CD4-positive, alpha-beta T cell treated with Interleukin-17A for 1 hour (primary cell): ENCODE results near the gene GAL.

Experiments used
- DNase-seq: peaks from one replicate; pipeline ENCODE4 v3.0.0-alpha.2; 2020

GAL gene

GRCh38 chr11:68714060-68714856 lies 29.9 kb downstream of the GAL start:
- DNase-seq = no peak

DNA sequence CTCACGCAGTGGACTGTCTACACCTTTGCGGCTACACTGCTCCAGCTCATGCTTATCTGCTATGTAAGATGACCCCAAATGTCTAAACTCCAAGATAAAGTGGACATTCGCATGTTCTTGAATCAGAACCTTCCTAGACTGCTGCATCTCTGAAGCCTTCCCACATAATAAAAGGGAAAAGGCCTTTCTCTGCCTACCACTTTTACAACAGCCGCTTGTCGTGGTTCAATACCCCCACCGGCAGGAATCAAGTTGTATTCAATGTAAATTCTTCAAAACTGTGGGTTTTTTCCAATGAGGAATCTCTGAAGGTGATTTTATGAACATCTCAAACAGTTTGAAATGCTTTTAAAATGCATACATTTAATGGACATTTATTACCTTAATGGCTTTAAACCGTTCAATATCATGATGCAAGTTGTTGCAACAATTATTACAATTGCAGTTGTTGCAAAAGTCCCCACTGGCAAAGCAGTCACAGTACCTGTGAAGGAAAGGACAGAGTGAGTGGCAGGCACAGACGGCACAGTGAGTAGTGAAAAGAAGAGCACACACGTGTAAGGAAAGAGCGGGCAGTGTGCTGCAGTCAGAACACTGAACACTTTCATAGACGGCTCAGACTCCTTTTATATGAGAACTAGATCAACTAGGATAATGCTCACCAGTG lies 31.2 kb downstream of the GAL start:
- DNase-seq = no peak

GRCh38 chr11:68721075-68721474 lies 36.7 kb downstream of the GAL start:
- no peak for DNase-seq

- DNase-seq = no peak
Observed at GRCh38 chr11:68722143-68722542, 37.8 kb downstream of the GAL start.

DNA sequence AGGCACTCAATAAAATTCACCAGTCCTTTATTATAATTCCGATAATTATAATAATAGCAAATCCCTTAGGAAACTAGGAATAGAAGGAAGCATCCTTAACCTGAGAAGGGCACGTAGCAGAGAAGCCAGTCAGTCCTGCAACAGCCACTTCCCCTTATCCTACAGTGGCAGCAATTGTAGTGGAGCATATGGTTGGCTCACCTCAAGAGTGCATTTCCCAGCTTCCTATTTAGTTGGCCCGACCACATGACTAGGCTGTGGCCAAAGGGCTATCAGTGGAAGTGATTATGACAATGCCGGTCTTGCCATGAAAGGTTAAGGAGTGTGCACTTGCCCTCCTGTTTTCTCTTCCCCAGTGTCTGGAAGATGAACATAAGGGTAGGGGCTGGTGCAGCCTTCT lies 39.9 kb downstream of the GAL start:
- DNase-seq = no peak

- no peak for DNase-seq
Observed at GRCh38 chr11:68727783-68728182, 43.4 kb downstream of the GAL start.

DNA sequence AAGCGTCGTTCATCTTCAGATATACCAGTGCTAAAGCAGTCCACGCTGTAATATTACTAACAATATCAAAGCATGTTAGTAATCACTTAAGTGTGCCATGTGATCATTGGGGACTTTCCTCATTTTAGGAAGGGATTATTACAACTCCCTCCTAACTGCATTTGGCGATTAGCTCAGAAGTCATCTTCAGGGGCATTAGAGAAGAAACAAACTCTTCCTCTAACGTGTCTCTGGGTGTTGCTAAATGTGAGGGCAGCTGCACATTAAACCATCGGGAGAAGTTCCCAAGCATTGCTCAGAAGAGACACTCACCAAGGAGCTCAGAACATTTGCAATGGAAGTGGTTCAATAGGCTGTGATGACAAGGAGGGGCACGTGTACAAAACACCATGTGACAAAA lies 49.8 kb downstream of the GAL start:
- DNase-seq = no peak

DNA sequence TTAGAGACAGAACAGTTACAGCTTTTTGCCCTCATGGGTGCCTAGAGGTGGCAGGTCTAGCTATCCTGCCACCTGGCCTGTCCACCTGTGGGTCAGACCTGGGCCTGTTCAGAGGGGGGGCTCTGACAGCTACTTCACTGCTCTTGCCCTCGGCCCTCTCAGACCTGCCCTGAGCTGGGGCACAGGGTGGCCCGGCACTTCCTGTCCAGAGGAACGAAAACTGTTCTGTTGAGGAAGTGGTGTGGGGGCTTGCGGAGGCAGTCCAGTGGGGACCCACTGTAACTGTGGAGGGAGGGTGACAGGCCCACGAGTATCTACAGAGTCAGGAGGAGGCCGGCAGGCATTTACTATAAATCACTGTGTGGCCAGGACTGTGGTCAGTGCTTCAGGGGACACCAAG lies 50.8 kb downstream of the GAL start:
- DNase-seq = no peak

- no peak for DNase-seq
Observed at GRCh38 chr11:68735646-68736045, 51.3 kb downstream of the GAL start.
